ENCODE data around the gene CTF1.
"Not testable (repeated sequence)": the region's sequence is repeated elsewhere in the genome, so short reads cannot be mapped to it uniquely, and the experiment has no call there.

The CTF1 gene

DNA sequence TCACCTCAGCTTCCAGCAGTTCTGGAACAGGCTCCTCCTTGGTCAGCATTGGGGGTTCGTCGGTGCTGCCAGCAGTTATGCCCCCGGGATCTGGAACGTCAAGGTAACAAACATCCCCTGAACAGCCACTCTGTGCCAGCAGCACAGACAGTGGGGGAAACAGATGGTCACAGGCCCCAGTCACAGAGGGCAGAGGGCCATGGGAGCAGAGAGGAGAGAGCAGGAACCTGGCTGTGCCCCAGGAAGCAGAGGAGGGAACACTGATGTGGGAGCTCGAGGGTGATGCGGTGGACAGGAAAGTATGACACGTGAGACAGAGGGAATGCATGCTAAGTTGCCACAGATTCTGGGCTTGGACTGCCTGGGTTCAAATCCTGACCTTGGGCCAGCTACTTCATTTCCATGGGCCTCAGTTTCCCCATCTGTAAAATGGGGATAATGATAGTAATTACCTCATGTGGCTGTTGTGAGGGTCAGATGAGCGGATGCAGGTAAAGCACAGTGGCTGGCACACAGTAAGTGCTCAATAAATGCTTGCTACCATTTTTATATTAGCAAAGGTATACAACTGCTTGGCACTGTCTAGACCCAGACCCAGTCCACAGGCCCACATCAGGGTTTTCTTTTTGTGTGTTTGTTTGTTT, 7.4 kb upstream of the CTF1 start:
- in situ Hi-C loops (cut with MboI; ENCODE audit: low sequenced_read_pairs, unreplicated experiment), result no loop called here
- no peak for DNase-seq (ENCODE audit: low spot score)
- TF ChIP-seq, protein P1, sequence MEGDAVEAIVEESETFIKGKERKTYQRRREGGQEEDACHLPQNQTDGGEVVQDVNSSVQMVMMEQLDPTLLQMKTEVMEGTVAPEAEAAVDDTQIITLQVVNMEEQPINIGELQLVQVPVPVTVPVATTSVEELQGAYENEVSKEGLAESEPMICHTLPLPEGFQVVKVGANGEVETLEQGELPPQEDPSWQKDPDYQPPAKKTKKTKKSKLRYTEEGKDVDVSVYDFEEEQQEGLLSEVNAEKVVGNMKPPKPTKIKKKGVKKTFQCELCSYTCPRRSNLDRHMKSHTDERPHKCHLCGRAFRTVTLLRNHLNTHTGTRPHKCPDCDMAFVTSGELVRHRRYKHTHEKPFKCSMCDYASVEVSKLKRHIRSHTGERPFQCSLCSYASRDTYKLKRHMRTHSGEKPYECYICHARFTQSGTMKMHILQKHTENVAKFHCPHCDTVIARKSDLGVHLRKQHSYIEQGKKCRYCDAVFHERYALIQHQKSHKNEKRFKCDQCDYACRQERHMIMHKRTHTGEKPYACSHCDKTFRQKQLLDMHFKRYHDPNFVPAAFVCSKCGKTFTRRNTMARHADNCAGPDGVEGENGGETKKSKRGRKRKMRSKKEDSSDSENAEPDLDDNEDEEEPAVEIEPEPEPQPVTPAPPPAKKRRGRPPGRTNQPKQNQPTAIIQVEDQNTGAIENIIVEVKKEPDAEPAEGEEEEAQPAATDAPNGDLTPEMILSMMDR (IDR thresholded peaks at IDR 0.05; ENCODE audit: borderline replicate concordance, control extremely low read depth, extremely low read depth, insufficient read depth, missing control alignments), result no peak

DNA sequence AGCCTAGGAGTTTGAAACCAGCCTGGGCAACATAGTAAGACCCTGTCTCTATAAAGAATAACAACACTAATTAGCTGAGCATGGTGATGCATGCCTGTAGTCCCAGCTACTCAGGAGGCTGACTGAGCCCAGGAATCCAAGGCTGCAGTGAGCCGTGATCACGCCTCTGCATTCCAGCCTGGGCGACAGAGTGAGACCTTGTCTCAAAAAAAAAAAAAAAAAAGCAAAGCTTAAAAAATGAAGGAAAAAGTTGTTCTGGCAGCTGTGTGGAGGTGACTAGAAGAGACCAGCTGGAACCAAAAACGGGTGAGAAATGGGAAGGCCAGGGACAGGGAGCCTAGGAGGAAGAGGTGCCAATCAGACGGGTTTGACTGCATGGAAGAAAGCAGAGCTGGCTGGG, 6.7 kb upstream of the CTF1 start:
- TF ChIP-seq, protein P1 (IDR thresholded peaks at IDR 0.05; ENCODE audit: borderline replicate concordance, control extremely low read depth, extremely low read depth, insufficient read depth, missing control alignments), result no peak
- in situ Hi-C loops (cut with MboI; ENCODE audit: low sequenced_read_pairs, unreplicated experiment), result no loop called here
- DNase-seq (ENCODE audit: low spot score), result no peak

DNA sequence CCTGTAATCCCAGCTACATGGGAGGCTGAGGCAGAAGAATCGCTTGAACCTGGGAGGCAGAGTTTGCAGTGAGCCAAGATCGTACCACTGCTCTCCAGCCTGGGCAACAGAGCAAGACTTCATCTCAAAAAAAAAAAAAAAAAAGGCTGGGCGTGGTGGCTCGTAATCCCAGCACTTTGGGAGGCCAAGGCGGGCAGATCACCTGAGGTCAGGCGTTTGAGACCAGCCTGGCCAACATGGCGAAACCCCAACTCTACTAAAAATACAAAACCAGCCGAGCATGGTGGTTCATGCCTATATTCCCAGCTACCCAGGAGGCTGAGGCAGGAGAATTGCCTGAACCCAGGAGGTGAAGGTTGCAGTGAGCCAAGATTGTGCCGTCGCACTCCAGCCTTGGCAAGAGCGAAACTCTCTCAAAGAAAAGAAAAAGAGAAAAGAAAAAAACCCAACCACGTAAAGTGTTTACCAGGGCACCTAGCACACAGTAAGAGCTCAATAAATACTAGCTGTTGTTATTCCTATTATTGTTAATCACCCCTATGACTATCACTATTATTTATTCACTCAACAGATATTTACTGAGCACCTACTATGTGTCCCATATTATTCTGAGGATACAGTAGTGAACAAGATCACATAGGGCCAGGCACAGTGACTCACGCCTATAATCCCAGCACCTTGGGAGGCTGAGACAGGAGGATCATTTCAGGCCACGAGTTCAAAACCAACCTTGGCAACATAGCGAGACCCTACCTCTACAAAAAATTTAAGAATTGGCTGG, 5.2 kb upstream of the CTF1 start:
- DNase-seq (ENCODE audit: low spot score); in situ Hi-C loops (cut with MboI; ENCODE audit: low sequenced_read_pairs, unreplicated experiment): not testable (repeated sequence)

DNA sequence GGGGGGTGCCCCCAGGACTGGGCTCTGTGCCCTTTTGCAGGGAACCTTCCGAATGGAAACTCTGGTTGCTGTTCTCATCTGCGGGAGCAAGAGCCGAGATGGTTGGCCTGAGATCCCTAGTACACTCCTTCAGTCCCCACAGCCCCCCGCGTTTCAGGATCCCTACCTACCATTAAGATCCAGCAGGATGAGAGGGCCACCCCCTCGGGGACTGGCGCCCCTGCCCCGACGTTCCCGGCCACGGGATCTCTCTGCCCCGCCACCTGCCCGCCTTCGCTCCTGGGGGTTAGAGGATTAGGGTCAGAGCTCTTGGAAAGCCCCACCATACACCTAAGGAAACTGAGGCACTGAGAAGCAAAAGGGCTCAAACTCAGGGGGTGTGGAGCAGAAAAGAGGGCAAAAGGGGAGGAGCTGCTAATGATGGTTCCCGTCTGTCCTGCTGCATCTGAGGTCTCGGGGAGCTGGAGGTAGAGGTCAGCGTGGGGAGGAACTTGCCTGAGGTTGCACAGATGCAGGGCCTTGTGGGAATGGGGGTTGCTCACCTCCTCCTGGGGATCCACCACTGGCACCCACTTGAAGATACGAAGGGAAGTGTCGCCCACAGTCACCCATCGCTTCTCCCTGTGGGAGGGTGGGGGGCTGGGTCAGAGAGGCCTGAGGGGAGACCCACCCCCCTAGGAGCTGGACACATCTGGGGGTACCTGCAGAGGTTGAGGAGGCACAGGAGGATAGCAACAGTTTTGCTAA, 3.6 kb upstream of the CTF1 start:
- DNase-seq (ENCODE audit: low spot score), result peak; percentile 46
- TF ChIP-seq, protein P1 (IDR thresholded peaks at IDR 0.05; ENCODE audit: borderline replicate concordance, control extremely low read depth, extremely low read depth, insufficient read depth, missing control alignments), result no peak
- in situ Hi-C loops (cut with MboI; ENCODE audit: low sequenced_read_pairs, unreplicated experiment), result no loop called here

DNA sequence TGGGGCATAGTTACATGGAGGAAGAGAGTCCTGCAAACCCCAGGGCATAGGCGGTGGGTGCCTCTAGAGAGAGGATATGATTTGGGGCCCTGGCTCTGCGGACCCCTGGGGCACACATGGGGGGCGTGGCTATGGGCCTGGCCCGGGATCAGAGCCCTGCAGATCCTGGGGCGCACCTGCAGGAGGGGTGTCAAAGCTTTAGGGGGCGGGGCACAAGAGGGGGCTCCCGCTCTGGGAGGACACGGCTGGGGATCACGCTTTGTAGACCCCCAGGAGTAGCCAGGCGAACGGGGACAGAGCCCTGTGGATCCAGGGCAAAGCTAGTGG, 3.0 kb upstream of the CTF1 start:
- in situ Hi-C loops (cut with MboI; ENCODE audit: low sequenced_read_pairs, unreplicated experiment), result no loop called here
- TF ChIP-seq, protein P1 (IDR thresholded peaks at IDR 0.05; ENCODE audit: borderline replicate concordance, control extremely low read depth, extremely low read depth, insufficient read depth, missing control alignments), result no peak
- peak; percentile 40 for DNase-seq (ENCODE audit: low spot score)

DNA sequence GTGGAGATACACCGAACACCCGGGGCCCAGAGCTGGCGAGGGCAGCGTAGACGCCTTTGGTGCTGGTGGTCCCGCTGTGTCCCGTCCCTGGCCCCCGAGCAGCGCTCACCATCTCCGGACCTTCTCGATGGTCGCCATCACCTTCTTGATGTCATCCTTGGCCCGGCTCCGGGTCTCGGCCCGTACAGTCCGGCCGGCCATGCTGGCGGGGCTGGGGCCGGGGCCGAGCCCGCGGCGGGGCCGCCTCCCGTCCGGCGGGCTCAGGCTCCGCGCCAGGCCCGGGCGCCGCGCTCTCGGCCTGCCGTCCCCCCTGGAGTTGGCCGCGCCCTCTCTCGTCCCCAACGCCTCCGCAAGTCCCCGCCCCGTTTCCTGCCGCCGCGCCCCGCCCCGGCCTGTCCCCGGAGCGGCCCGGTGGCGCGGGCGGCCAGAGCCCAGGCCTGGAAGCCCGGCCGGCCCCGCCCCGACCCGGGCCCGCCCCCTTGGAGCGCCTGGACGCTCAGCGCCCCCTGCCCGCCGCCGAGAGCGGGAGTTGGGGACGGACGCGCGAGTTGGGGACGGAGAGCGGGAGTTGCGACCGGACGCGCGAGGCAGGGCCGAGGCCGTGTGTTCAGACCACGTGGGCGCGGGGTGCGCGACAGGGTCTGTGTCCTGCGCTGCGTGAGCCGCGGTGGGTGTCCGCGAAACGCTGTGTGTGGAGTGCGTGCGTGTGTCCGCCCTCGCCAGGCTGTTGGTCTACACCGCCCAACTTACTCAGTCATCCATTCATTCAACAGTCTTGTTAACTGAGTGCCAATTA, 2.5 kb upstream of the CTF1 start, which contains the start of gene BCL7C:
Gene BCL7C, minus strand, starts transcription at position 334 of the 796 bp plus-strand sequence. Its CDS starts 133 bp downstream, at position 201.
- TF ChIP-seq, protein P1 (IDR thresholded peaks at IDR 0.05; ENCODE audit: borderline replicate concordance, control extremely low read depth, extremely low read depth, insufficient read depth, missing control alignments), result peak; percentile 74
- in situ Hi-C loops (cut with MboI; ENCODE audit: low sequenced_read_pairs, unreplicated experiment), result no loop called here
- DNase-seq (ENCODE audit: low spot score), result peak; percentile 93

Data from GM13976 (cell line).